Cardiac fibroblast (primary cell): ENCODE results near the gene P2RX7.

Experiments used
- DNase-seq, 2 donors: peaks; one replicate each; pipeline versions ENCODE4 v3.0.0 to v3.0.0-alpha.2; 2010; ENCODE audit warnings: low read depth in 2 of 2
- H3K4me3 ChIP-seq, 2 donors: replicated peaks in 1 of 2; 1 replicate in 1 of 2; 2 replicates in 1 of 2; pipeline ENCODE4 v1.5.1; 2011; ENCODE audit warnings: low read depth in 2 of 2, low read length in 2 of 2, mild to moderate bottlenecking in 2 of 2, moderate library complexity in 1 of 2
- TF ChIP-seq, protein P1 (sequence below): IDR thresholded peaks from one replicate; pipeline ENCODE4 v1.5.1; 2011; ENCODE audit warnings: low read depth, mild to moderate bottlenecking, low read length, inconsistent platforms

The P2RX7 gene

DNA sequence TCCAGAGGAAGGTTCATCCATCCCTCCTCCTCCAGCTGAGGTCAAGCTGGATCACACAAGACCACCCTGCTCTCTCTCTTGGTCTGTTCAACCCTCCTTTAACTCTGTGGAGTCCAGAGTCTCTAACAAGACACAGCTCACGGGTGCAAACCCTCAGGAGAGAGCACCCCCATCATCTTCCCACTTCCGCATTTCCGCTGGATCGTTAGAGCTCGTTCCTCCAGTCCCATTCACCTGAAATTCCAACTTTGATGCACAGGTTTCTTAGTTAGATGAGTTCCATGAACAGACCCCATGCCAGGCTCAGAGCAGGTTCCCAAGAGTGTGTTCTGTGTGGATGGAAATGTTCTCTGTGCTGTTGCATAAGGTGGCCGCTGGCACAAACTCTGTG is 44.5 kb upstream of the P2RX7 start:
- TF ChIP-seq, protein P1, sequence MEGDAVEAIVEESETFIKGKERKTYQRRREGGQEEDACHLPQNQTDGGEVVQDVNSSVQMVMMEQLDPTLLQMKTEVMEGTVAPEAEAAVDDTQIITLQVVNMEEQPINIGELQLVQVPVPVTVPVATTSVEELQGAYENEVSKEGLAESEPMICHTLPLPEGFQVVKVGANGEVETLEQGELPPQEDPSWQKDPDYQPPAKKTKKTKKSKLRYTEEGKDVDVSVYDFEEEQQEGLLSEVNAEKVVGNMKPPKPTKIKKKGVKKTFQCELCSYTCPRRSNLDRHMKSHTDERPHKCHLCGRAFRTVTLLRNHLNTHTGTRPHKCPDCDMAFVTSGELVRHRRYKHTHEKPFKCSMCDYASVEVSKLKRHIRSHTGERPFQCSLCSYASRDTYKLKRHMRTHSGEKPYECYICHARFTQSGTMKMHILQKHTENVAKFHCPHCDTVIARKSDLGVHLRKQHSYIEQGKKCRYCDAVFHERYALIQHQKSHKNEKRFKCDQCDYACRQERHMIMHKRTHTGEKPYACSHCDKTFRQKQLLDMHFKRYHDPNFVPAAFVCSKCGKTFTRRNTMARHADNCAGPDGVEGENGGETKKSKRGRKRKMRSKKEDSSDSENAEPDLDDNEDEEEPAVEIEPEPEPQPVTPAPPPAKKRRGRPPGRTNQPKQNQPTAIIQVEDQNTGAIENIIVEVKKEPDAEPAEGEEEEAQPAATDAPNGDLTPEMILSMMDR, result no peak
- DNase-seq, result no peak
- no peak overlapping the region for H3K4me3 ChIP-seq

DNA sequence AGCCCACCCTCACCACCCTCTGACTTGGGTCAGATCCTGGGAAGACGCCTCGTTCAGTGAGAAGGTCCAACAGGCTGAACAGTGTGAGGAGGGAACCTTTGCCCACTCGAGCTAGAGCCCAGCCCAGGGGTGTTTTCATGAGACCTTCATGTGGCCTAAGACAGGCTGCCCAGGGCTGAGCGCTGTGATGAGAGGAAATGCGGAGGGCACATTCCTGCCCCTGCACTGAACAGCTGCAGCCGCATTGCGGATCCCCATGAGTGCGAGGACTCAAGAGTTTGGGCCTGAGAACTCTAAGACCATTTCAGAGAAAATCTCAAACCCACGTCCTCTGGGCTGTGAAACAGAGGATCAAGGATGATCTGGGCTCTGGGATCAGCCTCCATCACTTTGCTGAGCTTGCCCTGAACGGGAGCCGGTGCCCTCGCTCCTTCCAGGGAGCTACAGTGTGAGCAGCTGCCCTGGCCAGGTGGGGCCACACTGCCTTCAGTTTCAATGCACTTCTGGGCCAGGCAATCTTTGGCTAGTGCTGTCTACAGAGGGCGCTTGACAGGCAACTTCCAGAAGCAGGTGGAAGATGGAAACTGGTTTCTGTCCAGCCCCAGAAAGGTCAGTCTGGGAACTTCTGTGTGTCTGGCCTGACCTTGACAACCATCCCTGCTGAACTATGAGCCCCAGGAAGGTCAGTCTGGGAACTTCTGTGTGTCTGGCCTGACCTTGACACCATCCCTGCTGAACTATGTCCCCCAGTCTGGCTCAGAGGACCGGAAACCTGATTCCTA is 43.5 kb upstream of the P2RX7 start:
- TF ChIP-seq, protein P1, result no peak
- DNase-seq, result no peak
- no peak overlapping the region for H3K4me3 ChIP-seq

- no peak overlapping the region for H3K4me3 ChIP-seq
- DNase-seq, result no peak
- TF ChIP-seq, protein P1, result no peak
Observed at GRCh38 chr12:121089813-121090430, 42.8 kb upstream of the P2RX7 start.

DNA sequence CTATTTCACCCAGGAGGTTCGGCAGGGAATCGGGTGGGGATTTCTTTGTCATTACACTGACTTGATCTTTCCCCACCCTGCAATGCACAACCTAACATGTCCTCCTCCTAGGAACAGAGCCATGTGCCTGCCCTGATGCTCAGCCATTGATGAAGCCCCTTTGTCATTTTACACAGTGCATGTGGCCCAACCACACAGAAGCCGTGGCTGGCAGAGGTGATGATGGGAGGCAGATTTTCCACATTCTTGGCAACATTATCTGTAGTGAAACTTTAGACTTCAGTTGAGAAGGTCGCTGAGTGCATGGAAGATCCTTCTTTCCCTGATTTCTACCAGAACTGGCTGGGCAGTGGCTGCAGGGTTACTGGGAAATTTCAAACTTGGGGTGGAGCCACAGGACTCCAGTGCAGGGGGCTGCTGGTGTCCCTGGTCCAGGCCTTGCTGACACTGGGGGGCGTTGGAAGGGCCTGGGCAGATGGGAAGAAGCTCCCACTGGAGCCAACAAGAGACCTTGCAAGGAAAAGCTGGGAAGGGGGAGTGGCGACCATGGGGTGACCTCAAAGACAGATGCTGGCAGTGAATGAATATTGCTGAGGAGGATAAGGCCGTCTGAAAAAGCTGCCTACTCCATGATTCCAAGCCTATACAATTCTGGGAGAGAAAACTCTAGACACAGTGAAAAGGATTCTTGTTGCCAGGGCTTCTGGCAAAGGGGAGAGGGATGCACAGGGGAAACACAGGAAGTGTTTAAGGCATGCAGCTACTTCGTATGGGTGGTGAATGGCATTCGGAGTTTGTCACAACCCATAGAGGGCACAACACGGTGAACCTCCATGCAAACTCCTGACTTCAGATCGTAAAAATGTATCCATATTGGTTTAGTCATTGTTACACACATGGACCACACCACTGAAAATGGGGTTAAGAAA is 41.8 kb upstream of the P2RX7 start:
- no peak overlapping the region for H3K4me3 ChIP-seq
- TF ChIP-seq, protein P1, result no peak
- DNase-seq, result no peak

DNA sequence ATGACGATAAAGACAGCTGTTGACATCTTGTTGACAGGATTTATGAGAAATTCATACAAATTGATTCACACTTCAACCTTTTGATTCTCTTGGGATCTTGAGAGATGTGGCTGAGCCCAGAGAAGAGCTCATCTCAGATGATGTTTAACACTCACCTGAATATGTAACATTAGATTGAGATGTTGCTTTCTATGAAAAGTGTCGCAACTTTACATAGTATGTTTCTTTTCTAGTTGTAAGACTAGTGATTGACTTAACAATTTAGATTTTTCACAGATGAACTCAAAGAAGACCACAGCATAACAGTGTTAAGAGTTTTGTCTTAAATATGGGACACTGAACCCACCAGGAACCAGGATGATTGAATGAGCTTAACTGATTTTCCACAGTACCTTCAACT is 40.6 kb upstream of the P2RX7 start:
- TF ChIP-seq, protein P1, result no peak
- H3K4me3 ChIP-seq, result no peak overlapping the region
- no peak for DNase-seq

DNA sequence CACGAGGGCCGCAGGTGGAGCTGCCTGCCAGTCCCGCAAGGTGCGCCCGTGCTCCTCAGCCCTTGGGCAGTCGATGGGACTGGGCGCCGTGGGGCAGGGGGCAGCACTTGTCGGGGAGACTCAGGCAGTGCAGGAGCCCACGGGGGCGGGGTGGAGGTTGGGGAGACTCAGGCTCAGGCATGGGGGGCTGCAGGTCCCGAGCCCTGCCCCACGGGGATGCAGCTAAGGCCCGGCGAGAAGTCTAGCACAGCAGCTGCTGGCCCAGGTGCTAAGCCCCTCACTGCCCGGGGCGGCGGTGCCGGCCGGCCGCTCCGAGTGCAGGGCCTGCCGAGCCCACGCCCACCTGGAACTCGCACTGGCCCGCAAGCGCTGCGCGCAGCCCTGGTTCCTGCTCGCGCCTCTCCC is 39.2 kb upstream of the P2RX7 start:
- no peak overlapping the region for H3K4me3 ChIP-seq
- no peak for DNase-seq
- TF ChIP-seq, protein P1, result no peak
